ENCODE measurements around the gene GMPR. TPM values are rescaled to one million over a fixed set of nuclear protein-coding genes. Genes with fewer than 3 reads are reported as not detected.
A peak's percentile ranks its signal among the peaks of the same experiment; 100 is the strongest.

The GMPR gene
- total RNA-seq, 3 donors from 2014 or later, result 2.0 to 9.2 (median 3.9) TPM

- H3K4me1 ChIP-seq (ENCODE audit: low read depth), result peaks cover 12% of the 10 kb centered on the region
- intact Hi-C loops (cut with DNase I, micrococcal nuclease), result no loop called here
- TF ChIP-seq, protein P1, sequence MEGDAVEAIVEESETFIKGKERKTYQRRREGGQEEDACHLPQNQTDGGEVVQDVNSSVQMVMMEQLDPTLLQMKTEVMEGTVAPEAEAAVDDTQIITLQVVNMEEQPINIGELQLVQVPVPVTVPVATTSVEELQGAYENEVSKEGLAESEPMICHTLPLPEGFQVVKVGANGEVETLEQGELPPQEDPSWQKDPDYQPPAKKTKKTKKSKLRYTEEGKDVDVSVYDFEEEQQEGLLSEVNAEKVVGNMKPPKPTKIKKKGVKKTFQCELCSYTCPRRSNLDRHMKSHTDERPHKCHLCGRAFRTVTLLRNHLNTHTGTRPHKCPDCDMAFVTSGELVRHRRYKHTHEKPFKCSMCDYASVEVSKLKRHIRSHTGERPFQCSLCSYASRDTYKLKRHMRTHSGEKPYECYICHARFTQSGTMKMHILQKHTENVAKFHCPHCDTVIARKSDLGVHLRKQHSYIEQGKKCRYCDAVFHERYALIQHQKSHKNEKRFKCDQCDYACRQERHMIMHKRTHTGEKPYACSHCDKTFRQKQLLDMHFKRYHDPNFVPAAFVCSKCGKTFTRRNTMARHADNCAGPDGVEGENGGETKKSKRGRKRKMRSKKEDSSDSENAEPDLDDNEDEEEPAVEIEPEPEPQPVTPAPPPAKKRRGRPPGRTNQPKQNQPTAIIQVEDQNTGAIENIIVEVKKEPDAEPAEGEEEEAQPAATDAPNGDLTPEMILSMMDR (IDR thresholded peaks at IDR 0.05), result no peak
These were observed 793 bp downstream of the GMPR start for GRCh38 chr6:16238963-16239797.

GRCh38 chr6:16239798-16240123 is 1.4 kb downstream of the GMPR start:
- H3K9me3 ChIP-seq, result no peaks in the 10 kb centered on the region
- TF ChIP-seq, protein P1 (IDR thresholded peaks at IDR 0.05), result no peak
- peaks cover 12% of the 10 kb centered on the region for H3K4me1 ChIP-seq (ENCODE audit: low read depth)
- no peaks in the 10 kb centered on the region for H3K36me3 ChIP-seq (ENCODE audit: low read depth)
- DNase-seq, result no peak
- no peak overlapping the region for H3K4me3 ChIP-seq
- no peak for ATAC-seq
- intact Hi-C loops (cut with DNase I, micrococcal nuclease), result no loop called here

More at GRCh38 chr6:16238963-16239797, 793 bp downstream of the GMPR start:
- DNase-seq, result peak; percentile 68 to 76 (median 71)
- Histone ChIP-seq H3K36me3 (ENCODE audit: low read depth) (no peaks in the 10 kb centered on the region), H3K9me3 (no peaks in the 10 kb centered on the region), H3K4me3 (peak overlapping the region; percentile 19)
- ATAC-seq, result peak; percentile 83

- no peaks in the 10 kb centered on the region for H3K36me3 ChIP-seq (ENCODE audit: low read depth)
- H3K4me1 ChIP-seq (ENCODE audit: low read depth), result peaks cover 12% of the 10 kb centered on the region
- no peak overlapping the region for H3K4me3 ChIP-seq
- no peak for ATAC-seq
- DNase-seq, result no peak
- TF ChIP-seq, protein P1 (IDR thresholded peaks at IDR 0.05), result no peak
- no peaks in the 10 kb centered on the region for H3K9me3 ChIP-seq
- intact Hi-C loops (cut with DNase I, micrococcal nuclease), result no loop called here
These were observed 2.4 kb downstream of the GMPR start for GRCh38 chr6:16240589-16241320.

DNA sequence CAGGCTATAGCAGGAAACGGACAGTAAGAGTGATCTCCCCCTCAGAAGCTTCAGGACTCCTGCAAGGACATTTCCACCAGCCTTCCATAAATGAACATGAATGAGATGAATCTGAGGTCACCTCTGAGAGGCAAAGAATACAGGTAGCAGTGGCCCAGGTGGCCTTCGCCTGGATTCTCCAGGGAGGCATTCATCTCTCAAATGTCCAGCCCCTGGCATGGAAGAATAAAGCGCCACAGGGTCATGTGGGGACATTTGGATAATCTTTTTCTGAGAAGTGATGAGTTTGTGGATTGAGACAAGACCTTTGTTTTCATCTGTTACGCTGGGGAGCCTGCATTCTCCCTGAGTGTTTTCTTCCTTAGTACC is 2.9 kb downstream of the GMPR start:
- TF ChIP-seq, protein P1 (IDR thresholded peaks at IDR 0.05), result no peak
- Histone ChIP-seq H3K9me3 (no peaks in the 10 kb centered on the region), H3K4me1 (ENCODE audit: low read depth) (peaks cover 12% of the 10 kb centered on the region), H3K4me3 (no peak overlapping the region), H3K36me3 (ENCODE audit: low read depth) (no peaks in the 10 kb centered on the region)
- no peak for DNase-seq
- intact Hi-C loops (cut with DNase I, micrococcal nuclease), result no loop called here
- no peak for ATAC-seq

DNA sequence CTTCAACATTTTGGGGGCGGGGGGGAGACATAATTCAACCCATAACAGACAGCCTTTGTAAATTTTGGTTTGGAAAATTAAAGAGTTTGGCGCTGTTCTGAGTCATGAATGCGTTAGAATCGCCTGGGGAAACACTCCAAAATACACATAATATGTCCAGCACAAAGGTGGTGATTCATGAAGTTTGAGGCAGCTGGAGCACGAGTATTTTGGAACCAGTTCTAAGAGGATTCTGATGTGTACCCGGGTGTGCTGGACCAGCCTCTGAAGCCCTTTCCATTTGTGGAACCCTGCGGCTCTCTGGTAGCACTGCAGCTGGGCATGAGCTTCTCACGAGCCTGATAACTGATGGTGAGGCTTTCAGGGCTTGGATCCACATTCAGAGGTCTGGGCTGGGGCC is 4.7 kb downstream of the GMPR start:
- no peak for ATAC-seq
- Histone ChIP-seq H3K36me3 (ENCODE audit: low read depth) (no peaks in the 10 kb centered on the region), H3K9me3 (no peaks in the 10 kb centered on the region), H3K4me3 (no peak overlapping the region), H3K4me1 (ENCODE audit: low read depth) (peaks cover 7% of the 10 kb centered on the region)
- TF ChIP-seq, protein P1 (IDR thresholded peaks at IDR 0.05), result no peak
- intact Hi-C loops (cut with DNase I, micrococcal nuclease), result no loop called here
- DNase-seq, result no peak
